Measurements from ENCODE around the gene GCN1.

GRCh38 chr12:120206228-120206627 lies 11.7 kb upstream of the GCN1 start:
- TF ChIP-seq CTCF (IDR thresholded peaks at IDR 0.05) (no peak), POLR2AphosphoS5 (IDR thresholded peaks at IDR 0.05; ENCODE audit: insufficient read depth in 1 of 2, low read depth in 1 of 2) (no peak)
